Heart left ventricle (tissue), 13 donors: Measurements from ENCODE around the gene CFAP43.

Experiments used
- CTCF ChIP-seq, 12 donors: fragments of 200-600 bp; sonication (generic) in 4 of 12; IDR thresholded peaks; one replicate each; pipeline versions ENCODE4 v1.5.0 to v1.8.0; 2018 to 2022; ENCODE audit warnings: antibody characterized with exemption in 12 of 12, mild to moderate bottlenecking in 5 of 12
- POLR2A ChIP-seq, 2 donors: fragments of 450-650 bp; IDR thresholded peaks; one replicate each; pipeline ENCODE4 v1.6.1; 2017; ENCODE audit warnings: antibody characterized with exemption in 2 of 2, mild to moderate bottlenecking in 2 of 2, moderate library complexity in 2 of 2
- donor health status: ischemic (EF 13 %, LVEDD 7.1; RV severe dilation, severe dysfunction).
- donor health status: DM: no; HTN: yes; CAD: no.
- donor health status: DM: no; HTN: no; CAD: no.
- donor health status: ischemic (EF 25% LVEDD 6.9; RV normal size, moderate dysfunction).
- donor health status: ischemic (EF 25% LVEDD 5.7; RV mildly dilated, moderate dysfunction).
- donor health status: ischemic (EF 35%, LVEDD 5.7; RV mildly dilated, moderate dysfunction).
- donor health status: nonischemic (EF 11% LVEDD 7.7; RV severe dilation, severe dysfunction).
- donor health status: DM: yes; HTN: yes; CAD: no.
- donor health status: PGD.
- donor health status: ischemic (EF 29% LVEDD 5.4; RV normal size, mild dysfunction).
- donor health status: nonischemic (EF 23%, LVEDD 6.1; RV moderate dilation, normal function).

GRCh38 chr10:104170610-104171254, 61.4 kb downstream of the CFAP43 start:
- TF ChIP-seq CTCF (IDR thresholded peaks at IDR 0.05) (no peak), POLR2A (IDR thresholded peaks at IDR 0.05) (no peak)
